HG02981 (cell line): ENCODE measurements around the gene PAX6.

ENCODE experiments used
- ATAC-seq: cut with Tn5 transposase; IDR thresholded peaks from one replicate; pipeline ENCODE4 v1.9.1; 2021; ENCODE audit warnings: mild to moderate bottlenecking, moderate library complexity; ENCODE audit not compliant: unreplicated experiment

Gene PAX6

DNA sequence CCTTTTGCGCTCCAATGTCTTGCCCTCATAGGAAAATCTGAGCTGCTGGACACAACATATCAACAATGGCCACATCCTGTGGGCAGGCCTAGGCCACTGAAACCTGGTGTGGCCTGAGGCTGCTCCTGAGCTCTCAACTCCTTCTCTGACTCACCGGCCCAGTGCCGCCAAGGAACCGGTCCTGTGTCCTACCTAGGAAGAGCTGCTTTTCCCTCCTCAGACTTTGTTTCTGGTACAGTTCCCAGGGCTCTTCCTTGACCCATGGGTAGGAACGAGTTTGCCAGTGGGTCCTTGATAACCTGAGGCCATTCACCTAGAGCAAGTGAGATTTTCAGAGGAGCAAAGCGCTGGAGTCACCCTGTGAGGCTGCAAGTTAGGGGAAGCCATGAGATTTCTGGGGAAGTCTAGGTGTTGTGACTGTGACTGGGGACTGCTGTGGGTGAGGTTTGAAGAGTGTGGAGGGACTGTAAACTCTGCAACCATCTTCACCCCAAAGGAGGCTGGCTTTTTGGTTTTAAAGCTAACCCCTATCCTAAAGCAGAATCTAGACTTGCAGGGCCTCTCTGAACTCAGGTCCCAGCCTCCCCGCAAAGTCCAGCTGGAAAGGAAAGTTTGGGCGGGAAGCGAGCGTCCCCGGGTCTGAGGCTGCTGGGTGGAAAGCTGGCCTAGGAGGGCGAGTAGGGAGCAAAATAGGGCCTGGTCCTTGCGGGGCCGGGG, 12.0 kb upstream of the PAX6 start:
- ATAC-seq = no peak

- ATAC-seq = no peak
Measured at GRCh38 chr11:31822175-31822926, 11.2 kb upstream of the PAX6 start.

GRCh38 chr11:31821766-31822165, 10.6 kb upstream of the PAX6 start:
- no peak for ATAC-seq

- no peak for ATAC-seq
Measured at GRCh38 chr11:31821235-31821764, 10.2 kb upstream of the PAX6 start.

DNA sequence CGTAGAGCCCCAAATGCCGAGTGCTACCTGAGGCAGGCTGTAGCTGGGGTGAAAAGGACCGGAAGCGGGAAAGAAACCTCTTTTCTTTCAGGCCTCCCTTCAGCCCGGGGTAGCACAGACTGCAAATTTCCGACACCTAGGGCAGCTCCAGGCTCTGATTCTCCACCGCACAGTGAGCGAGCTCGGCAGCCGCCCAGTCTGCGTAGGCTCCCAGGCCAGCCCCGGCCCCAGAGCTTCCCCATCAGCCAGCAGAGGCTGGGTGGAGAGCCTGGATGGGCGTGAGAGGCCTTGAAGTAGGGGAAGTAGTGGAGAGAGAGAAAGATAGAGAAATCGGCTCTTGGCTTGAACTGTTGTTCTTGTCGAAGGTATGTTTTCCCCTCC, 9.3 kb upstream of the PAX6 start:
- ATAC-seq = no peak

- ATAC-seq = no peak
Measured at GRCh38 chr11:31819621-31820437, 8.7 kb upstream of the PAX6 start.

- no peak for ATAC-seq
Measured at GRCh38 chr11:31818874-31819331, 7.8 kb upstream of the PAX6 start.

DNA sequence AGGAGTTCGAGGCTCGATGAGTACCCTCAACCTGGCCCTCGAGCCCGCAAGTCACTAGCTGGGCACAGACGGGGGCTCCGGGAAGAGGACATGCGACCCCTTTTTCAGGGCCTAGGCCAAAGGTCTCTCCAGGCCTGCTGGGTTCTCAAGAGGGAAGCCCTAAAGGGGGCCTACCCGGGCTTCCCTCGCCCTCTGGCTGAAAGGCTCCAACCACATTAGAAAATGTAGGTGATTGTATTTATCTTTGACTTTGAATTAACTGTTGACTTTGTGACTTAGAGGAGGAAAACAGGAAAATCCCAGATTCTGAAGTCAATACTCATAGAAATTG, 7.3 kb upstream of the PAX6 start:
- ATAC-seq = no peak

DNA sequence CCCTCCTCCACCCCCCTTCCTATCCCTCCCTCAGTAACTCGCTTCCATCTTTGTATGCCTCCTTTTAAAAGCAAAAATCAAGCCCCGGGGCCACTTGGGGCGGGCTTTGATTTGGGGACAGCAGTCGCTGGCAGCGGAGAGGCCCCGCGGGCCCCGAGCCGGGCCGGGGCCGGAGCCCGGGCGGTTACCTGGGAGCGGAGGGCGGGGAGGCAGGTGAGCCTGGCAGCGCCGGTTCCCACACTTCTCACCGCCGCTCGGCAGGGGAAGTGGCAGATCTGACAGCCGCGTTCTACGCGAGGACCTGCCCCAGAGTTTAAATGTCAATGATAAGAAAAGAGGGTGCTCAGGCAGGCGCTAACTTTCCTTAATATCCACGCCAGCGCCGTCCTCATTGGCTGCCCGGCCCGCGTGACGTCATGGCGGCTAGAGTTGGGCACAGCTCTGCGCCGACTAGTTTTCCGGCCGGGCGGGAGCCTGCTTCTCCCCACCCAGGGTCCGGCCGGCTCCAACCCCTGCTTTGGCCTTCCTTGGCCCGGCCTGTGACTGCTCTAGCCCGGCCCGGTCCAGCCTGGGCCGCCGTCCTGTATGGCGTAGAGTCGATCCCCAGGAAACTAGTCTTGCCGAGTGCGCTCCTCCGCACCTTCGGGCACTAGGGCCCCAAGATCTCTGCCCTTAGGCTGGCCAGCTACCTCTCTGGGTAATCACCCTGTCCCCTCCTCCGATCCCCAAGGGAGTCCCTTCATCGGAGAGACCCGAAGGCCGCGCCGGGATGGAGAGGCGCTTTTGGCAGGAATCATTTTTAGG, 6.7 kb upstream of the PAX6 start:
- ATAC-seq = no peak

- no peak for ATAC-seq
Measured at GRCh38 chr11:31817054-31817620, 6.0 kb upstream of the PAX6 start.

GRCh38 chr11:31816468-31817053, 5.4 kb upstream of the PAX6 start:
- ATAC-seq = no peak

- no peak for ATAC-seq
Measured at GRCh38 chr11:31815711-31816467, 4.8 kb upstream of the PAX6 start.

DNA sequence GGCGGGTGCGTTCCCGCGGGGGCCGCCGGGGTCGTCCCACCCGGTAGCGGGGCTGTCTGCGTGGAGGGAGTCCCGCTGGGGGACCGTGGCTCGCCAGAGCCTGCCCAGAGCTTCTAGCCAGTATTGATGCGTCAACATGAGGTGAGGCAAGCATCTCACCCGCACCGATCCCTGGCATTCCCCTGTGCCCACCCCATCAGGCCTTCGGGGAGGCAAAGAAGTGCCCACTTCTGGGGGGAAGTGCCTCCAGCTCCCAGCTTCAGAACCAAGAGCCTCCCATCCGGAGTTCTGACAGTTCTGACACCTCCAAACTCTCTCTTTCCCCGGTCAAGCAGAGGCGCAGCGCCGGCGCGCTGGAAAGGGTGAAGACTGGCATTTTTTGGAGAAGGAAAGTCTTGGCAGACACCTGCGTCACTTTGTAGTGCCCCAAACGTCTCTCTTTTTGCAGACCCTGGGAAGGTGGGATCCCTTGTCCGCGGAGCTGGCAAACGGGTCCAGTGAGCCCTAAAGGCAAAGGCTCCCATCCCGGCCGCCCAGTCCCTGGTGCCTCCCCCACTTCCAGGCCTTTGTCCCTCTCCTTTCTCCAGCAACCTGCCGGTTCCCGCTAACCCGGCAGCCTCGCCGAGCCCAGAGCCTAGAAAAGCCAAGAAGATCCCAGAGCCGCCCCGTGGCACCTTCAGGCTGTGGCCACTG, 3.2 kb upstream of the PAX6 start:
- ATAC-seq = no peak

- no peak for ATAC-seq
Measured at GRCh38 chr11:31813391-31814175, 2.5 kb upstream of the PAX6 start.

DNA sequence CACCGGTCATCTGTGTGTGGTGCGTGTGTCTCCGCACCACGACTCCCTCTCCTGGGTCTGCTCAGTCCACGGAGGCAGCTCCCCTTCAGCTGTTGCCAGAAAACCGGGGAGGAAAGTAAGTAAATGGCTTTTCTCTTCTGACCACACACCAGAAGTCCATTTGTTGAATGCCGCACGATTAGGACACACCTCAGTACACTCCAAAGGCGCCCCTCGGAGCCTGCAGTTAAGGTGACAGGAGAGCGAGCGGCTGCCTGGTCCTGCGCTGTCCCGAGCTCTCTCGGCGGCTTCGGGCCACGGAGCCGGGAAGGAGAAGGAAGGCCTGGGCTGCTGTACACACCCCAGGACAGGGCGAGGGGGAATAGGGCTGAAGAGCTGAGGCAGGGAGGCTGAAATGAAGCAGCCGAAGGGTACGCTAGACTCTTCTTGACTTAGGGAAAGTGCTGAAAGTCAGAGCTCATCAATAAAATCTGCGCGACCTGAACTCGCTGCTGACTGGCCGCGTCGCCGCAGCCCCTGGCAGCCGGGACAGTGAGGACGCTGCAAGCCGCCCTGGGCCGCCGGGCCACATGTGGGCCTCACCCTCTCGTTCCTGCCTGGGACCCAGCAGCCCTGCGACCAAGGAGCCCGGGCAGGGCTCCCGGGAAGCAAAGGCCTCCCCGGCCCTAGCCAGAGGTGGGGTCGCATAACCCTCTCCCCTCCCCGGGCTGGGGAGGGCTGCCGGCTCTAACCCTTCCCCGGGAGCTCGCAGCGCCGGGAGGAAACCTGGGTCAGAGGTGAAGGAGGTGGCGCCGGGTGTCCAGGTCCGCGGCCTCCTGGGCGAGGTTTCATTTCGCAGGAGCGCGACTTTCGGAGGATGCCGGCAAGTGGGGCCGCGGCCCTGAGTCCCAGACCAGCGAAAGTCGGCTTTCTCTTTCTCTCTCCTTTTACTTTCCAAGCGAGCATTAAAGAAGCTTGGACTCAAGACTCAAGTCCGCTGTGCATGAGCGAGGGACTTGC, 1.6 kb upstream of the PAX6 start:
- ATAC-seq = no peak

DNA sequence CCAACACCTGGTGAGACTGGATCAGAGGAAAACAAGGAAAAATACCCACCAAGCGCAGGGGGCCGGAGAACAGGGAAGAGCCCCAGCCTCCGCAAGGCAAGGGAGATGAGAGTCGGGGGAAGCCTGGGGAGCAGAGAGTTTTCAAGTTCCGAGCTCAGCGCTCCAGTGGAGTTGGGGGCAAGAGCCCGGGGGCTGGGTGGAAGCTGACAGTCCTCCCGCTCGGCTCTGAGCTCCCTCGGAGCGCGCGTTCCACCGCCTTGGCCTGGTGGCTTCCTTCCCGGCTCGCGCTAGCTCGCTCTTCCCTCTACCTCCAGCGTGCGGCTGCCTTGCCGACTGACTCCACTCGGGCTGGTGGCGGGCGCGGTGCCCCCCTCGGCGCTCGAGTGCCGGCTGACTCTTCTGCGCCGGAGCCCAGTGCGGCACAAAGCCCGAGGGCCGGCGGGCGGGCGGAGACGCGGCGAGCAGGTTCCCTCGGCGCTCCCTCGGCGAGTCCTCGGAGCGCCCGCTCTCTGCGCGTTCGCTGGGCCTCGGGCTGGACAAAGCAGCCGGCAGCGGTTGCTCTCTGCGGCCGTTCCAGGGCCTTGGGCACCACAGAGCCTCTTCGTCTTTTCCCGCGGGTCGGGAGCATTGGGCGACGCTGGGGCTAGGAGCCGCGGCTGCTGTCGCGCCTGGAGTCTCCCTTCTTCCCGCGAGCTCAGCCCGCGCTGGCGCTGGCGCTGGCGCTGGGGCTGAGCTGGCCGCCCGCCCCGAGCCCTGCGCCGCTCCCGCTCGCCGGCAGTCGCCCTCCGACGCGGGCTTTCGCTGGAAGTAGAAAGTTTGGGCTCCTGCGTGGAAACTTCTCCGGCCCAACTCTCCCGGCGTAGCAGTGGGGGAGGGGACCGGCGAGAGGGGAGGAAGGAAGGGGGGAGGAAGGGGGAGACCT, 1.0 kb downstream of the PAX6 start:
- no peak for ATAC-seq
